Measurements from ENCODE around the gene FBXL3. TPM values are rescaled to one million over a fixed set of nuclear protein-coding genes. Genes with fewer than 3 reads are reported as not detected.

Gene FBXL3
- total RNA-seq, 6 experiments from 2014 or later, result 31.6 to 36.5 (median 34.8) TPM

DNA sequence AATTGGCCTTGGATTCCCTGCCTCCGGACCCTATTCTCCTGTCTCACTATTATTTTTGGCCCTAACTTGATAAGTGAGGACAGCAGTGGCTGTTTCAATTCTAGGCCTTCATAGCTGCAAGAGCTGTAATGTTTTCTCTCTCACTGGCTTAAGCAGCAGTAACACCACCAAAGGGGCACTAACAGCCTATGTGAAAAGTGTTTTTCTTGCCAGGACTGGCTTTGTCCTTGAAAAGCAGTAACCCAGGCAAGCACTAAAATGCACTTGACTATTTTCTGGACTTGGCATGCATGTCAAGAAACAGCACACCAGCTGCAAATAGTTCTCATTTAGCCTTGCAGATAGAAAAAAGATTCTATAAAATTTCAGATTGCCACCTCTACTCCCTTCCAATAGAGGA, 9.3 kb upstream of the FBXL3 start:
- Mint-ChIP-seq H3K27ac (no peak overlapping the region), H3K4me3 (no peak overlapping the region), H3K27me3 (ENCODE audit: insufficient read depth) (no peaks in the 10 kb centered on the region), H3K4me1 (ENCODE audit: low read depth) (peaks cover 18% of the 10 kb centered on the region), H3K36me3 (ENCODE audit: low read depth) (no peaks in the 10 kb centered on the region), H3K9me3 (no peaks in the 10 kb centered on the region)
- TF ChIP-seq, protein P1, sequence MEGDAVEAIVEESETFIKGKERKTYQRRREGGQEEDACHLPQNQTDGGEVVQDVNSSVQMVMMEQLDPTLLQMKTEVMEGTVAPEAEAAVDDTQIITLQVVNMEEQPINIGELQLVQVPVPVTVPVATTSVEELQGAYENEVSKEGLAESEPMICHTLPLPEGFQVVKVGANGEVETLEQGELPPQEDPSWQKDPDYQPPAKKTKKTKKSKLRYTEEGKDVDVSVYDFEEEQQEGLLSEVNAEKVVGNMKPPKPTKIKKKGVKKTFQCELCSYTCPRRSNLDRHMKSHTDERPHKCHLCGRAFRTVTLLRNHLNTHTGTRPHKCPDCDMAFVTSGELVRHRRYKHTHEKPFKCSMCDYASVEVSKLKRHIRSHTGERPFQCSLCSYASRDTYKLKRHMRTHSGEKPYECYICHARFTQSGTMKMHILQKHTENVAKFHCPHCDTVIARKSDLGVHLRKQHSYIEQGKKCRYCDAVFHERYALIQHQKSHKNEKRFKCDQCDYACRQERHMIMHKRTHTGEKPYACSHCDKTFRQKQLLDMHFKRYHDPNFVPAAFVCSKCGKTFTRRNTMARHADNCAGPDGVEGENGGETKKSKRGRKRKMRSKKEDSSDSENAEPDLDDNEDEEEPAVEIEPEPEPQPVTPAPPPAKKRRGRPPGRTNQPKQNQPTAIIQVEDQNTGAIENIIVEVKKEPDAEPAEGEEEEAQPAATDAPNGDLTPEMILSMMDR (IDR thresholded peaks at IDR 0.05), result no peak
- DNase-seq, result no peak

DNA sequence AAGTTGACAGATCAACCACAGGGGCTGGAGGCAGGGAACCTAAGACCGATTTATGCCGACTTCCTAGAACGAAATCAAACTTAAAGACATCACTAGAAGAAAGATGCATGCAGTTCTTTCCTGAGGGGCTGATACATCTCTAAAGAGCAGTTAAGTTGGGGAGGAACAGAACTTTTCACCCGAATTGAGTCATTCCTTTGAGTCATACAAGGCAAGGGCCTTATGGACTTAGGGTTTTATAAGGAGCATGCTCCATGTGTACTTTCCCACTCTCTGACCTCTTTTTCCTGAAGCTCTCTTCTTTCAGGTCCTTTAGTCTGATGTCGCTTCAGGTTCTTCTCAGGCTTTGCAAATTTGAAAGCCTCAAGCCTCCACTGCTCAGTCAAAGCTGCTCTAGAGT, 7.9 kb upstream of the FBXL3 start:
- TF ChIP-seq, protein P1 (IDR thresholded peaks at IDR 0.05), result no peak
- Mint-ChIP-seq H3K4me3 (no peak overlapping the region), H3K4me1 (ENCODE audit: low read depth) (peaks cover 18% of the 10 kb centered on the region), H3K27me3 (ENCODE audit: insufficient read depth) (no peaks in the 10 kb centered on the region), H3K27ac (peak overlapping the region; percentile 57), H3K9me3 (no peaks in the 10 kb centered on the region), H3K36me3 (ENCODE audit: low read depth) (no peaks in the 10 kb centered on the region)
- DNase-seq, result peak; percentile 54

DNA sequence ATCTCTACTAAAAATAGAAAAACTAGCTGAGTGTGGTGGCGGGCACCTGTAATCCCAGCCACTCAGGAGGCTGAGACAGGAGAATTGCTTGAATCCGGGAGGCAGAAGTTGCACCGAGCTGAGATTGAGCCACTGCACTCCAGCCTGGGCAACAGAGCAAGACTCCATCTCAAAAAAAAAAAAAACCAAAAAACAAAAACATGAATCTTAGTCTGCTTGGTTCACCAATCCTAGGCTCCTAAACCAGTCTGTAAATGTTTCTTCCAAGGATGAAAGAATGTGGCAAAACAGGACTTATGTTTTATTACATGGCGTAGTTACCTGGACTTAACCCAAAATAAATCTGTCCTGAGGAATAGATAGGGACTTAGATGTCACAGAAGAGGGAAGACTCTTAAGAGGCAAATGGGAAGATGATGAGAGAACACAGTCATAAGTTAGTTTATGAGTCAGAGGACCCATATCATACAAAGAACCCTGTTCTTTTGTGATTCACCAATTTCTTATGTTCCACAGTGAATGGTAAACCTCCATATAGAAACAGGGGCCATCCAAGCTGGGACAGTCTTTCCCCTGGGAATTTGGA, 6.9 kb upstream of the FBXL3 start:
- Mint-ChIP-seq H3K4me3 (no peak overlapping the region), H3K4me1 (ENCODE audit: low read depth) (peaks cover 20% of the 10 kb centered on the region), H3K27ac (no peak overlapping the region; the same call in 1 of the 2 replicates), H3K9me3 (no peaks in the 10 kb centered on the region), H3K36me3 (ENCODE audit: low read depth) (no peaks in the 10 kb centered on the region), H3K27me3 (ENCODE audit: insufficient read depth) (no peaks in the 10 kb centered on the region)
- no peak for DNase-seq
- TF ChIP-seq, protein P1 (IDR thresholded peaks at IDR 0.05), result no peak

DNA sequence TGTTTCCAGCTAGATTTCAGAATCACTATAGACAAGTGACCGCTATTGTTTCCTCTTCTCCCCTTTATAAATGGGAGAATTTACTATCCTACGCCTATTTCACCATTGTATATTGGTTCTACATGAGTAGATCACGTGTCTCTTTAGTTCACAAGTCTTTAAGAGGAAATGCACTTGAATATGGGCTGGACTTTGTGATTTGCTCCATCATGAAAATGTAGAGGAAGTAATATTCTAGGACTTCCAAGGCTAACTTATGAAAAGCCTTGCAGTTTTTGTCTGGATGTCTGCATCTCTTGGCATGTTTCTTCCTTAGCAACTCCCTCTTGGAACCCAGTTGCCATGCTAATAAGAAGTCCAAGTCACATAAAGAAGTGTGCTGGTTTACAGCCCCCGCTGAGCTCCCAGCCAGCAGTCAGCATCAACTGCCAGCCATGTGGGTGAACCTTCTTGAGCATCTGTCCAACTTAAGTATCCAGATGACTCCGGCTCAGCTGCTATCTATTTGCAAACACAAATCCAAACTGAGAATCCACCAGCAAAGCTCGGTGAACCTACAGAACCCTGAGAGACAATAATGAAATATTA, 4.8 kb upstream of the FBXL3 start:
- H3K27me3 Mint-ChIP-seq (ENCODE audit: insufficient read depth), result 0 out of 2 replicates have a peak, but pooled peaks cover 1% of the 10 kb centered on the region
- no peak for DNase-seq
- H3K4me3 Mint-ChIP-seq, result no peak overlapping the region
- H3K36me3 Mint-ChIP-seq (ENCODE audit: low read depth), result no peaks in the 10 kb centered on the region
- H3K9me3 Mint-ChIP-seq, result no peaks in the 10 kb centered on the region
- TF ChIP-seq, protein P1 (IDR thresholded peaks at IDR 0.05), result no peak
- H3K27ac Mint-ChIP-seq, result no peak overlapping the region
- H3K4me1 Mint-ChIP-seq (ENCODE audit: low read depth), result peaks cover 39% of the 10 kb centered on the region

DNA sequence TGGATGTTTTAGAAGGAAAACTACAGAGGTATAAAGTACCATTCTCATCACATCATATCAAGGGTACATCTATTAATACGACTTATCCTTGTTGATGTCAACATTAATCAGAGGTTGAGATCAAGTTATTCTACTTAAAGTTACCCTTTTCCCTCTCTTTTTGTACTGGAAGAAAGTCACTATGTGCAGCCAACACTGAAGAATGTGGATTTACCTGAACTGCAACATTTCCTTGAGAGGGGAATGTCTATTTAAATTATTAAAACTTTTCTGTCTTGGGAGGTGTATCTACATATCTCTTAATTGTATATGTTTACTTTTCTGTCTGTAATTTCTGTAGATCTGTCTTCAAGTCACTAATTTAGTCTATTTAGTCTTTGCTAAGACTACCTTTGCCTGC, 2.5 kb upstream of the FBXL3 start:
- Mint-ChIP-seq H3K36me3 (ENCODE audit: low read depth) (peaks cover 7% of the 10 kb centered on the region; the same call in 1 of the 2 replicates), H3K4me3 (no peak overlapping the region), H3K27ac (no peak overlapping the region), H3K9me3 (no peaks in the 10 kb centered on the region), H3K4me1 (ENCODE audit: low read depth) (peaks cover 46% of the 10 kb centered on the region), H3K27me3 (ENCODE audit: insufficient read depth) (0 out of 2 replicates have a peak, but pooled peaks cover 1% of the 10 kb centered on the region)
- TF ChIP-seq, protein P1 (IDR thresholded peaks at IDR 0.05), result no peak
- DNase-seq, result no peak
